SKM-1 (cell line): Measurements from ENCODE around the gene CDH6.

Experiments used
- DNase-seq: peaks from one replicate; lab custom pipeline; 2025; ENCODE audit not compliant: unreplicated experiment; lab: John Stamatoyannopoulos, UW

Gene CDH6

GRCh38 chr5:31196309-31196708, 2.8 kb downstream of the CDH6 start:
- DNase-seq, result no peak

- no peak for DNase-seq
Measured at GRCh38 chr5:31197183-31197582, 3.7 kb downstream of the CDH6 start.

GRCh38 chr5:31204958-31205357, 11.5 kb downstream of the CDH6 start:
- no peak for DNase-seq

GRCh38 chr5:31208043-31208442, 14.6 kb downstream of the CDH6 start:
- DNase-seq, result no peak

GRCh38 chr5:31209334-31209733, 15.8 kb downstream of the CDH6 start:
- DNase-seq, result no peak

- no peak for DNase-seq
Measured at GRCh38 chr5:31211098-31211497, 17.6 kb downstream of the CDH6 start.

GRCh38 chr5:31213257-31213656, 19.8 kb downstream of the CDH6 start:
- no peak for DNase-seq

- no peak for DNase-seq
Measured at GRCh38 chr5:31213705-31214121, 20.2 kb downstream of the CDH6 start.

- DNase-seq, result no peak
Measured at GRCh38 chr5:31214229-31214628, 20.7 kb downstream of the CDH6 start.

GRCh38 chr5:31215236-31215635, 21.8 kb downstream of the CDH6 start:
- no peak for DNase-seq

GRCh38 chr5:31217446-31217845, 24.0 kb downstream of the CDH6 start:
- no peak for DNase-seq

GRCh38 chr5:31218978-31219377, 25.5 kb downstream of the CDH6 start:
- DNase-seq, result no peak

GRCh38 chr5:31221001-31221400, 27.5 kb downstream of the CDH6 start:
- no peak for DNase-seq

GRCh38 chr5:31225118-31225517, 31.6 kb downstream of the CDH6 start:
- DNase-seq, result no peak

GRCh38 chr5:31225613-31226012, 32.1 kb downstream of the CDH6 start:
- DNase-seq, result no peak

GRCh38 chr5:31226651-31227050, 33.2 kb downstream of the CDH6 start:
- no peak for DNase-seq

- DNase-seq, result no peak
Measured at GRCh38 chr5:31229266-31229665, 35.8 kb downstream of the CDH6 start.

- no peak for DNase-seq
Measured at GRCh38 chr5:31231177-31231838, 37.8 kb downstream of the CDH6 start.

GRCh38 chr5:31232273-31232888, 38.9 kb downstream of the CDH6 start:
- peak; percentile 56 for DNase-seq

GRCh38 chr5:31235381-31235780, 41.9 kb downstream of the CDH6 start:
- DNase-seq, result no peak

GRCh38 chr5:31236339-31236738, 42.9 kb downstream of the CDH6 start:
- DNase-seq, result no peak

GRCh38 chr5:31237174-31237573, 43.7 kb downstream of the CDH6 start:
- no peak for DNase-seq

GRCh38 chr5:31238497-31238896, 45.0 kb downstream of the CDH6 start:
- no peak for DNase-seq
